Measurements from ENCODE around the gene SLC5A2.
A peak's percentile ranks its signal among the peaks of the same experiment; 100 is the strongest.
"Not testable (repeated sequence)": the region's sequence is repeated elsewhere in the genome, so short reads cannot be mapped to it uniquely, and the experiment has no call there.

The SLC5A2 gene

GRCh38 chr16:31536804-31537361 is 54.0 kb downstream of the SLC5A2 start:
- peaks cover 12 to 21% of the 10 kb centered on the region in 2 donors for H3K9me3 Mint-ChIP-seq
- H3K27ac Mint-ChIP-seq = no peak overlapping the region
- ATAC-seq (no peak), DNase-seq (no peak)
- peaks cover 11% of the 10 kb centered on the region for H3K27me3 Mint-ChIP-seq
- H3K4me1 Mint-ChIP-seq = peaks cover 19% of the 10 kb centered on the region
- peak overlapping the region; percentile 37 to 89 for H3K4me3 Mint-ChIP-seq

GRCh38 chr16:31537362-31538242 is 54.7 kb downstream of the SLC5A2 start:
- peak overlapping the region; percentile 40 to 92 for H3K27ac Mint-ChIP-seq
- H3K4me1 Mint-ChIP-seq = peaks cover 19% of the 10 kb centered on the region
- peak overlapping the region; percentile 65 to 89 for H3K4me3 Mint-ChIP-seq
- ATAC-seq (peak; percentile 56), DNase-seq (no peak)
- peaks cover 11% of the 10 kb centered on the region for H3K27me3 Mint-ChIP-seq
- H3K9me3 Mint-ChIP-seq = peaks cover 19 to 28% of the 10 kb centered on the region in 2 donors

GRCh38 chr16:31538243-31538598 is 55.3 kb downstream of the SLC5A2 start:
- H3K4me3 Mint-ChIP-seq, H3K27ac Mint-ChIP-seq, ATAC-seq, DNase-seq: not testable (repeated sequence)
- H3K4me1 Mint-ChIP-seq = peaks cover 19% of the 10 kb centered on the region
- H3K27me3 Mint-ChIP-seq = peaks cover 11% of the 10 kb centered on the region
- H3K9me3 Mint-ChIP-seq = peaks cover 20 to 29% of the 10 kb centered on the region in 2 donors

GRCh38 chr16:31539762-31540161 is 56.8 kb downstream of the SLC5A2 start:
- Mint-ChIP-seq H3K4me1 (peaks cover 19% of the 10 kb centered on the region), H3K27me3 (peaks cover 11% of the 10 kb centered on the region), H3K9me3 (peaks cover 20 to 29% of the 10 kb centered on the region in 2 donors)

More at GRCh38 chr16:31539762-31540161, 56.8 kb downstream of the SLC5A2 start:
- H3K4me3 Mint-ChIP-seq, ATAC-seq, DNase-seq, H3K27ac Mint-ChIP-seq: not testable (repeated sequence)
